GM23338 (cell line): ENCODE results near the gene RUNX3. TPM values are rescaled to one million over a fixed set of nuclear protein-coding genes. Genes with fewer than 3 reads are reported as not detected.

ENCODE experiments used
- ATAC-seq: fragments of 200-7000 bp; cut with Tn5 transposase; 3 replicates; pipeline ENCODE4 v1.9.1; 2020
- DNase-seq: peaks from one replicate; pipeline ENCODE4 v3.0.0-alpha.2; 2015; ENCODE audit warnings: low spot score
- H2AFZ ChIP-seq: fragments of 200-600 bp; sonication (generic); 2 replicates; pipeline ENCODE4 v1.8.0; 2016; ENCODE audit warnings: antibody characterized with exemption, mild to moderate bottlenecking, moderate library complexity
- H3F3A ChIP-seq: fragments of 200-600 bp; sonication (generic); replicated peaks from 2 replicates; pipeline ENCODE4 v1.8.0; 2017; ENCODE audit warnings: antibody characterized with exemption, mixed run types, low read depth
- H3K27ac ChIP-seq: fragments of 200-600 bp; sonication (generic); 2 replicates; pipeline ENCODE4 v1.6.1; 2016; ENCODE audit warnings: low read depth
- H3K27me3 ChIP-seq: fragments of 200-600 bp; sonication (generic); 2 replicates; pipeline ENCODE4 v1.8.0; 2016; ENCODE audit warnings: mild to moderate bottlenecking, mixed run types, moderate library complexity; ENCODE audit not compliant: insufficient read depth
- H3K36me3 ChIP-seq: fragments of 200-600 bp; sonication (generic); 2 replicates; pipeline ENCODE4 v1.8.0; 2016; ENCODE audit warnings: mild to moderate bottlenecking; ENCODE audit not compliant: insufficient read depth
- H3K4me1 ChIP-seq: fragments of 200-600 bp; sonication (generic); 2 replicates; pipeline ENCODE4 v1.8.0; 2016; ENCODE audit warnings: mild to moderate bottlenecking, moderate library complexity; ENCODE audit not compliant: insufficient read depth
- H3K4me2 ChIP-seq: fragments of 200-600 bp; sonication (generic); 2 replicates; pipeline ENCODE4 v1.7.1; 2017; ENCODE audit warnings: mixed run types
- H3K4me3 ChIP-seq: fragments of 200-600 bp; sonication (generic); 2 replicates; pipeline ENCODE4 v1.6.1; 2016; ENCODE audit warnings: mixed run types
- H3K79me2 ChIP-seq: fragments of 200-600 bp; sonication (generic); replicated peaks from 2 replicates; pipeline ENCODE4 v1.8.0; 2017; ENCODE audit warnings: mild to moderate bottlenecking; ENCODE audit not compliant: insufficient read depth
- H3K9me2 ChIP-seq: fragments of 200-600 bp; sonication (generic); 2 replicates; pipeline ENCODE4 v1.8.0; 2017; ENCODE audit not compliant: insufficient read depth
- H4K20me1 ChIP-seq: fragments of 200-600 bp; sonication (generic); replicated peaks from 2 replicates; pipeline ENCODE4 v1.8.0; 2017; ENCODE audit warnings: mild to moderate bottlenecking; ENCODE audit not compliant: insufficient read depth
- H3K27ac Mint-ChIP-seq: 2 replicates; pipeline ENCODE4 v1.8.0; 2020; ENCODE audit warnings: inconsistent platforms, mild to moderate bottlenecking, moderate library complexity, mixed read lengths
- H3K27me3 Mint-ChIP-seq: 3 replicates; pipeline ENCODE4 v1.8.0; 2022; ENCODE audit warnings: low read depth, mild to moderate bottlenecking, moderate library complexity, mixed read lengths, inconsistent platforms; ENCODE audit not compliant: insufficient read depth, poor library complexity
- H3K36me3 Mint-ChIP-seq: 3 replicates; pipeline ENCODE4 v1.8.0; 2021; ENCODE audit warnings: low read depth, mild to moderate bottlenecking, inconsistent platforms, moderate library complexity, mixed read lengths
- H3K4me1 Mint-ChIP-seq: 3 replicates; pipeline ENCODE4 v1.8.0; 2020; ENCODE audit warnings: mild to moderate bottlenecking, inconsistent platforms, mixed read lengths
- H3K4me3 Mint-ChIP-seq: 3 replicates; pipeline ENCODE4 v1.8.0; 2021; ENCODE audit warnings: moderate library complexity, mild to moderate bottlenecking, inconsistent platforms, mixed read lengths
- H3K9me3 Mint-ChIP-seq: 3 replicates; pipeline ENCODE4 v1.8.0; 2020; ENCODE audit warnings: moderate library complexity, mild to moderate bottlenecking, inconsistent platforms, mixed read lengths
- CREB1 ChIP-seq: fragments of 250-450 bp; sonication (Bioruptor Pico); IDR thresholded peaks from 2 replicates; pipeline ENCODE4 v1.5.0; 2020; ENCODE audit warnings: low read depth, mild to moderate bottlenecking, moderate library complexity
- JUNB ChIP-seq: IDR thresholded peaks from one replicate; pipeline ENCODE4 v1.6.1; 2016; ENCODE audit warnings: antibody characterized with exemption; ENCODE audit not compliant: unreplicated experiment
- NANOG ChIP-seq: IDR thresholded peaks from 2 replicates; pipeline ENCODE4 v1.6.1; 2016; ENCODE audit warnings: antibody characterized with exemption, borderline replicate concordance
- POLR2AphosphoS5 ChIP-seq: IDR thresholded peaks from 2 replicates; pipeline ENCODE4 v1.6.1; 2016; ENCODE audit warnings: antibody characterized with exemption, low read depth
- REST ChIP-seq: IDR thresholded peaks from one replicate; pipeline ENCODE4 v1.6.1; 2018; ENCODE audit warnings: antibody characterized with exemption; ENCODE audit not compliant: unreplicated experiment
- STAT1 ChIP-seq: IDR thresholded peaks from one replicate; pipeline ENCODE4 v1.6.1; 2016; ENCODE audit warnings: antibody characterized with exemption; ENCODE audit not compliant: unreplicated experiment
- ZNF114 ChIP-seq: fragments of 250-450 bp; sonication (Bioruptor Pico); IDR thresholded peaks from 2 replicates; pipeline ENCODE4 v1.5.0; 2020; ENCODE audit warnings: mild to moderate bottlenecking, moderate library complexity
- ZNF462 ChIP-seq: fragments of 250-450 bp; sonication (Bioruptor Pico); IDR thresholded peaks from 2 replicates; pipeline ENCODE4 v1.5.0; 2020; ENCODE audit warnings: mild to moderate bottlenecking, moderate library complexity
- polyA plus RNA-seq: library from polyadenylated mRNA; unstranded; fragments of >200 nt; fragmentation: Nextera tagmentation; extraction: Ambion mirVana; gene quantifications from 2 replicates; pipeline ENCODE4 v1.2.1, GENCODE V29; 2016
- total RNA-seq: library from RNA; depleted of rRNA; stranded (reverse); fragments of >200 nt; shearing (Covaris generic); gene quantifications from 2 replicates; pipeline ENCODE4 v1.2.3, GENCODE V29; 2014

The RUNX3 gene
- total and polyA plus RNA-seq, 2 experiments from 2014 or later: 0.23 to 0.73 TPM

GRCh38 chr1:24967962-24968361, 37.9 kb upstream of the RUNX3 start (continued):
- TF ChIP-seq ZNF462 (CRISPR knock-in tag): no peak
- no peak for TF ChIP-seq NANOG

- Mint-ChIP-seq H3K36me3 (no peaks in the 10 kb centered on the region), H3K27ac (no peak overlapping the region), H3K9me3 (no peaks in the 10 kb centered on the region), H3K4me1 (peaks cover 22% of the 10 kb centered on the region), H3K4me3 (no peak overlapping the region), H3K27me3 (peaks cover 6% of the 10 kb centered on the region)
- H3K79me2 ChIP-seq: no peaks in the 10 kb centered on the region
- H3F3A ChIP-seq: no peaks in the 10 kb centered on the region
- no peak overlapping the region for H3K4me2 ChIP-seq
- no peaks in the 10 kb centered on the region for H4K20me1 ChIP-seq
- H3K36me3 ChIP-seq: no peaks in the 10 kb centered on the region
- H3K27ac ChIP-seq: no peak overlapping the region
- DNase-seq (no peak), ATAC-seq (no peak)
- peaks cover 16% of the 10 kb centered on the region for H3K4me1 ChIP-seq
- no peaks in the 10 kb centered on the region for H3K27me3 ChIP-seq
- no peak overlapping the region for H2AFZ ChIP-seq
- H3K9me2 ChIP-seq: no peaks in the 10 kb centered on the region
- no peak overlapping the region for H3K4me3 ChIP-seq
- TF ChIP-seq ZNF114 (CRISPR knock-in tag): no peak
- TF ChIP-seq POLR2AphosphoS5: no peak
- TF ChIP-seq CREB1 (CRISPR knock-in tag): no peak
- no peak for TF ChIP-seq NANOG
- TF ChIP-seq JUNB: no peak
- no peak for TF ChIP-seq REST
- TF ChIP-seq STAT1: no peak
These were observed 37.5 kb upstream of the RUNX3 start for GRCh38 chr1:24967555-24967954.
